IMR-90 (cell line): ENCODE data around the gene ANKRD63. TPM values are rescaled to one million over a fixed set of nuclear protein-coding genes. Genes with fewer than 3 reads are reported as not detected.
A peak's percentile ranks its signal among the peaks of the same experiment; 100 is the strongest.

ENCODE experiments used
- ATAC-seq: fragments of 200-7000 bp; cut with Tn5 transposase; 2 replicates; pipeline ENCODE4 v1.9.1; 2020; ENCODE audit warnings: low read depth, mild to moderate bottlenecking, moderate library complexity
- BruUV-seq: library from RNA; stranded (reverse); fragments of 400-500 nt; replicated peaks from 2 replicates; lab custom pipeline; 2021; lab: Mats Ljungman, UMichigan
- CTCF ChIA-PET: fragments of 300-600 bp; formaldehyde crosslinking; extraction: SDS; loops from one replicate; lab custom pipeline; 2021; ENCODE audit warnings: antibody characterized with exemption; lab: Yijun Ruan, JAX
- POLR2A ChIA-PET: fragments of 300-600 bp; sonication (Branson Sonifier 250); formaldehyde crosslinking; loops from one replicate; lab custom pipeline; 2022; ENCODE audit warnings: antibody characterized with exemption; ENCODE audit not compliant: unreplicated experiment; lab: Charles Lee
- DNase-seq: peaks from one replicate; pipeline ENCODE4 v3.0.0; 2013
- H2AFZ ChIP-seq: replicated peaks from 2 replicates; pipeline ENCODE3; 2013; ENCODE audit warnings: low read length, mild to moderate bottlenecking; ENCODE audit not compliant: poor library complexity
- H2AK5ac ChIP-seq: 2 replicates; pipeline ENCODE4 v1.6.1; 2013; ENCODE audit warnings: low read depth, low read length, inconsistent platforms
- H2AK9ac ChIP-seq: replicated peaks from 2 replicates; pipeline ENCODE3; 2013; ENCODE audit warnings: mild to moderate bottlenecking, low read depth, low read length, moderate library complexity; ENCODE audit not compliant: poor library complexity
- H2BK120ac ChIP-seq: 2 replicates; pipeline ENCODE4 v1.6.1; 2013; ENCODE audit warnings: low read depth, low read length, inconsistent platforms
- H2BK15ac ChIP-seq: 3 replicates; pipeline ENCODE4 v1.6.1; 2013; ENCODE audit warnings: low read depth, low read length, inconsistent platforms
- H2BK20ac ChIP-seq: 2 replicates; pipeline ENCODE4 v1.6.1; 2013; ENCODE audit warnings: low read depth, mild to moderate bottlenecking, inconsistent platforms, low read length, moderate library complexity
- H2BK5ac ChIP-seq: 2 replicates; pipeline ENCODE4 v1.6.1; 2013; ENCODE audit warnings: mild to moderate bottlenecking, low read depth, low read length, inconsistent platforms; ENCODE audit not compliant: poor library complexity, severe bottlenecking
- H3K14ac ChIP-seq: replicated peaks from 2 replicates; pipeline ENCODE4 v1.6.1; 2013; ENCODE audit warnings: low read depth, low read length, inconsistent platforms
- H3K18ac ChIP-seq: 2 replicates; pipeline ENCODE4 v1.6.1; 2013; ENCODE audit warnings: low read depth, low read length, control low read depth
- H3K23ac ChIP-seq: 2 replicates; pipeline ENCODE4 v1.6.1; 2013; ENCODE audit warnings: low read depth, low read length, inconsistent platforms
- H3K27ac ChIP-seq: 2 replicates; pipeline ENCODE4 v1.5.1; 2013; ENCODE audit warnings: mild to moderate bottlenecking, control low read depth, low read length; ENCODE audit not compliant: insufficient read depth
- H3K27me3 ChIP-seq: 2 replicates; pipeline ENCODE4 v1.6.1; 2013; ENCODE audit warnings: low read length; ENCODE audit not compliant: control insufficient read depth, insufficient read depth
- H3K36me3 ChIP-seq: 2 replicates; pipeline ENCODE4 v1.6.1; 2013; ENCODE audit warnings: low read length, mixed read lengths; ENCODE audit not compliant: control insufficient read depth, insufficient read depth
- H3K4ac ChIP-seq: 2 replicates; pipeline ENCODE4 v1.6.1; 2013; ENCODE audit warnings: low read depth, low read length, inconsistent platforms
- H3K4me1 ChIP-seq: 2 replicates; pipeline ENCODE4 v1.6.1; 2013; ENCODE audit warnings: low read length, mixed read lengths; ENCODE audit not compliant: control insufficient read depth, insufficient read depth
- H3K4me2 ChIP-seq: 2 replicates; pipeline ENCODE4 v1.6.1; 2013; ENCODE audit warnings: low read depth, mild to moderate bottlenecking, control low read depth, low read length, moderate library complexity
- H3K4me3 ChIP-seq: 2 replicates; pipeline ENCODE4 v1.5.1; 2013; ENCODE audit warnings: low read depth, mild to moderate bottlenecking, control low read depth, low read length, moderate library complexity; ENCODE audit not compliant: insufficient read depth
- H3K56ac ChIP-seq: 2 replicates; pipeline ENCODE4 v1.6.1; 2013; ENCODE audit warnings: low read length, inconsistent platforms; ENCODE audit not compliant: insufficient read depth; ENCODE audit errors: extremely low read depth
- H3K79me1 ChIP-seq, 2 experiments: 2 replicates each; pipeline ENCODE4 v1.6.1; 2013; ENCODE audit warnings: low read length in 2 of 2, inconsistent platforms in 1 of 2, low read depth in 1 of 2
- H3K9ac ChIP-seq: 2 replicates; pipeline ENCODE4 v1.6.1; 2013; ENCODE audit warnings: low read depth, low read length, control low read depth
- H3K9me1 ChIP-seq: 2 replicates; pipeline ENCODE4 v1.6.1; 2013; ENCODE audit warnings: low read length, inconsistent platforms; ENCODE audit not compliant: insufficient read depth
- H3K9me3 ChIP-seq: 2 replicates; pipeline ENCODE4 v1.6.1; 2013; ENCODE audit warnings: low read length; ENCODE audit not compliant: control insufficient read depth, insufficient read depth
- H4K20me1 ChIP-seq: 2 replicates; pipeline ENCODE4 v1.6.1; 2013; ENCODE audit warnings: low read length, inconsistent platforms; ENCODE audit not compliant: insufficient read depth
- H4K5ac ChIP-seq: 2 replicates; pipeline ENCODE4 v1.6.1; 2013; ENCODE audit warnings: mild to moderate bottlenecking, low read depth, low read length, control low read depth
- H4K8ac ChIP-seq, 2 experiments: 2 replicates each; pipeline ENCODE4 v1.6.1; 2013; ENCODE audit warnings: low read depth in 2 of 2, low read length in 2 of 2, control low read depth in 1 of 2, inconsistent platforms in 1 of 2
- H4K91ac ChIP-seq: 2 replicates; pipeline ENCODE4 v1.6.1; 2013; ENCODE audit warnings: low read depth, low read length, inconsistent platforms; ENCODE audit not compliant: insufficient read depth
- CEBPB ChIP-seq: IDR thresholded peaks from 2 replicates; pipeline ENCODE4 v1.6.1; 2012; ENCODE audit warnings: low read depth, low read length, improper control_type of control experiment
- CHD1 ChIP-seq: IDR thresholded peaks from 2 replicates; pipeline ENCODE4 v1.6.1; 2012; ENCODE audit warnings: low read depth, low read length, improper control_type of control experiment
- FOS ChIP-seq: fragments of 150-350 bp; IDR thresholded peaks from 2 replicates; pipeline ENCODE4 v1.6.1; 2016; ENCODE audit warnings: low read depth, low read length
- MAZ ChIP-seq: IDR thresholded peaks from 2 replicates; pipeline ENCODE4 v1.6.1; 2012; ENCODE audit warnings: low read depth, mild to moderate bottlenecking, low read length, improper control_type of control experiment, moderate library complexity, borderline replicate concordance
- NFE2L2 ChIP-seq: fragments of 150-350 bp; IDR thresholded peaks from 2 replicates; pipeline ENCODE4 v1.6.1; 2016; ENCODE audit warnings: low read depth, mild to moderate bottlenecking, low read length
- POLR2A ChIP-seq: IDR thresholded peaks from 2 replicates; pipeline ENCODE4 v1.6.1; 2012; ENCODE audit warnings: mild to moderate bottlenecking, low read depth, low read length
- RAD21 ChIP-seq: IDR thresholded peaks from 2 replicates; pipeline ENCODE4 v1.6.1; 2012; ENCODE audit warnings: low read length, improper control_type of control experiment
- RCOR1 ChIP-seq: IDR thresholded peaks from 2 replicates; pipeline ENCODE4 v1.6.1; 2012; ENCODE audit warnings: mild to moderate bottlenecking, low read length, improper control_type of control experiment; ENCODE audit not compliant: insufficient replicate concordance
- RFX5 ChIP-seq: IDR thresholded peaks from 2 replicates; pipeline ENCODE4 v1.8.0; 2012; ENCODE audit warnings: low read depth, mild to moderate bottlenecking, low read length, moderate library complexity
- SMC3 ChIP-seq: fragments of 150-350 bp; IDR thresholded peaks from 2 replicates; pipeline ENCODE4 v1.6.1; 2016; ENCODE audit warnings: low read depth, mild to moderate bottlenecking, antibody characterized with exemption, low read length, moderate library complexity
- WGBS, 2 experiments: methylation state at CpG; one replicate each; pipeline versions ENCODE4 v1.1.5 to v1.1.7; 2013; ENCODE audit warnings: missing lambda C conversion rate in 2 of 2; ENCODE audit not compliant: insufficient read length in 1 of 2; ENCODE audit errors: extremely low coverage in 2 of 2; 5-methylcytosine and 5-hydroxymethylcytosine counted together
- dilution Hi-C: fragments of 300-500 bp; cut with HindIII; formaldehyde crosslinking; loops from one replicate; pipeline ENCODE4 v1.14.3; 2018; ENCODE audit warnings: low sequenced_read_pairs; ENCODE audit not compliant: unreplicated experiment
- in situ Hi-C: fragments of 300-500 bp; cut with MboI; formaldehyde crosslinking; loops from 3 replicates; pipeline ENCODE4 v1.14.3; 2019; ENCODE audit warnings: low sequenced_read_pairs, inconsistent platforms, mixed read lengths
- intact Hi-C: fragments of 100-400 bp; cut with micrococcal nuclease; formaldehyde crosslinking; loops from 2 replicates; pipeline ENCODE4 v1.10.0; 2022
- polyA plus RNA-seq, 3 experiments: library from polyadenylated mRNA; depleted of rRNA; stranded (reverse); fragments of >200 nt; gene quantifications; 2 replicates each; pipeline ENCODE4 v1.2.3, GENCODE V29; 2012; ENCODE audit warnings: low replicate concordance in 1 of 3
- total RNA-seq: library from RNA; depleted of rRNA; stranded (reverse); fragments of >200 nt; gene quantifications from 2 replicates; pipeline ENCODE4 v1.2.3, GENCODE V29; 2012
- TF ChIP-seq, protein P1 (sequence below): fragments of 150-350 bp; IDR thresholded peaks from 2 replicates; pipeline ENCODE4 v1.6.1; 2017; ENCODE audit warnings: mild to moderate bottlenecking, antibody characterized with exemption, low read length, low read depth
- TF ChIP-seq, protein P2 (sequence below): fragments of 150-350 bp; IDR thresholded peaks from 2 replicates; pipeline ENCODE4 v1.6.1; 2016; ENCODE audit warnings: low read depth, mild to moderate bottlenecking, low read length, moderate library complexity, borderline replicate concordance
- TF ChIP-seq, protein P3 (sequence below): conservative IDR thresholded peaks from 2 replicates; pipeline ENCODE4 v1.5.1; 2012; ENCODE audit warnings: mild to moderate bottlenecking, low read depth, low read length, improper control_type of control experiment

Gene ANKRD63
- total and polyA plus RNA-seq, 2 of the 4 experiments (the other 2 are of a cell fraction) = not detected

GRCh38 chr15:40239404-40239692 is 43.5 kb downstream of the ANKRD63 start:
- TF ChIP-seq RCOR1 (no peak), NFE2L2 (no peak), CHD1 (no peak), FOS (no peak), SMC3 (no peak), RFX5 (no peak), CEBPB (no peak), POLR2A (no peak), MAZ (no peak), RAD21 (no peak)
- TF ChIP-seq, protein P1, sequence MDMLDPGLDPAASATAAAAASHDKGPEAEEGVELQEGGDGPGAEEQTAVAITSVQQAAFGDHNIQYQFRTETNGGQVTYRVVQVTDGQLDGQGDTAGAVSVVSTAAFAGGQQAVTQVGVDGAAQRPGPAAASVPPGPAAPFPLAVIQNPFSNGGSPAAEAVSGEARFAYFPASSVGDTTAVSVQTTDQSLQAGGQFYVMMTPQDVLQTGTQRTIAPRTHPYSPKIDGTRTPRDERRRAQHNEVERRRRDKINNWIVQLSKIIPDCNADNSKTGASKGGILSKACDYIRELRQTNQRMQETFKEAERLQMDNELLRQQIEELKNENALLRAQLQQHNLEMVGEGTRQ = no peak
- TF ChIP-seq, protein P2, sequence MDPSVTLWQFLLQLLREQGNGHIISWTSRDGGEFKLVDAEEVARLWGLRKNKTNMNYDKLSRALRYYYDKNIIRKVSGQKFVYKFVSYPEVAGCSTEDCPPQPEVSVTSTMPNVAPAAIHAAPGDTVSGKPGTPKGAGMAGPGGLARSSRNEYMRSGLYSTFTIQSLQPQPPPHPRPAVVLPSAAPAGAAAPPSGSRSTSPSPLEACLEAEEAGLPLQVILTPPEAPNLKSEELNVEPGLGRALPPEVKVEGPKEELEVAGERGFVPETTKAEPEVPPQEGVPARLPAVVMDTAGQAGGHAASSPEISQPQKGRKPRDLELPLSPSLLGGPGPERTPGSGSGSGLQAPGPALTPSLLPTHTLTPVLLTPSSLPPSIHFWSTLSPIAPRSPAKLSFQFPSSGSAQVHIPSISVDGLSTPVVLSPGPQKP = no peak
- TF ChIP-seq, protein P3, sequence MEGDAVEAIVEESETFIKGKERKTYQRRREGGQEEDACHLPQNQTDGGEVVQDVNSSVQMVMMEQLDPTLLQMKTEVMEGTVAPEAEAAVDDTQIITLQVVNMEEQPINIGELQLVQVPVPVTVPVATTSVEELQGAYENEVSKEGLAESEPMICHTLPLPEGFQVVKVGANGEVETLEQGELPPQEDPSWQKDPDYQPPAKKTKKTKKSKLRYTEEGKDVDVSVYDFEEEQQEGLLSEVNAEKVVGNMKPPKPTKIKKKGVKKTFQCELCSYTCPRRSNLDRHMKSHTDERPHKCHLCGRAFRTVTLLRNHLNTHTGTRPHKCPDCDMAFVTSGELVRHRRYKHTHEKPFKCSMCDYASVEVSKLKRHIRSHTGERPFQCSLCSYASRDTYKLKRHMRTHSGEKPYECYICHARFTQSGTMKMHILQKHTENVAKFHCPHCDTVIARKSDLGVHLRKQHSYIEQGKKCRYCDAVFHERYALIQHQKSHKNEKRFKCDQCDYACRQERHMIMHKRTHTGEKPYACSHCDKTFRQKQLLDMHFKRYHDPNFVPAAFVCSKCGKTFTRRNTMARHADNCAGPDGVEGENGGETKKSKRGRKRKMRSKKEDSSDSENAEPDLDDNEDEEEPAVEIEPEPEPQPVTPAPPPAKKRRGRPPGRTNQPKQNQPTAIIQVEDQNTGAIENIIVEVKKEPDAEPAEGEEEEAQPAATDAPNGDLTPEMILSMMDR = no peak
- H2AK5ac ChIP-seq = no peak overlapping the region

More at GRCh38 chr15:40239404-40239692, 43.5 kb downstream of the ANKRD63 start:
- H4K91ac ChIP-seq = no peak overlapping the region
- ChIA-PET POLR2A (no interaction called here), CTCF (interaction anchor here (0.5 to 1.5 kb wide), 3 partner anchors 35 to 192 kb away, joined by 3 to 7 read pairs (median 3); no protein-coding TSS in a partner anchor)
- H2BK5ac ChIP-seq = no peak overlapping the region
- H2AK9ac ChIP-seq = no peak overlapping the region
- no peak overlapping the region for H3K9ac ChIP-seq
- H4K20me1 ChIP-seq = no peaks in the 10 kb centered on the region
- H3K4me1 ChIP-seq = peaks cover 3% of the 10 kb centered on the region; the same call in 1 of the 2 replicates
- in situ Hi-C loops = no loop called here
- WGBS, 2 experiments = 30% methylated on average over 4 of the region's 5 CpGs; no CpG with 5 or more reads in 1 of the 2 experiments
- H3K18ac ChIP-seq = no peak overlapping the region
- H2BK20ac ChIP-seq = no peak overlapping the region
- H3K27ac ChIP-seq = no peak overlapping the region
- no peak overlapping the region for H3K23ac ChIP-seq
- no peak overlapping the region for H4K5ac ChIP-seq
- no peak overlapping the region for H3K14ac ChIP-seq
- no peak overlapping the region for H2BK120ac ChIP-seq
- H3K79me1 ChIP-seq = no peaks in the 10 kb centered on the region
- peak overlapping the region; percentile 84 for H2AFZ ChIP-seq
- H3K4ac ChIP-seq = no peak overlapping the region
- H3K27me3 ChIP-seq = peaks cover 18% of the 10 kb centered on the region; the same call in 1 of the 2 replicates
- intact Hi-C loops = no loop called here
- no peak overlapping the region for H4K8ac ChIP-seq
- BruUV-seq = no TSS peak
- dilution Hi-C loops = no loop called here
- DNase-seq (no peak), ATAC-seq (no peak)
- peak overlapping the region; percentile 42 for H3K4me3 ChIP-seq
- H3K9me3 ChIP-seq = no peaks in the 10 kb centered on the region
- H3K9me1 ChIP-seq = no peaks in the 10 kb centered on the region
- H3K4me2 ChIP-seq = peak overlapping the region; percentile 84
- no peaks in the 10 kb centered on the region for H3K36me3 ChIP-seq
- no peak overlapping the region for H2BK15ac ChIP-seq
- no peak overlapping the region for H3K56ac ChIP-seq
